NCI-H146 treated with DMSO at 0.1 percent for 48 hours (cell line): Measurements from ENCODE around the gene ST3GAL6.

Source experiments
- DNase-seq: peaks from one replicate; lab custom pipeline; 2025; ENCODE audit not compliant: unreplicated experiment; lab: John Stamatoyannopoulos, UW

ST3GAL6 gene

DNA sequence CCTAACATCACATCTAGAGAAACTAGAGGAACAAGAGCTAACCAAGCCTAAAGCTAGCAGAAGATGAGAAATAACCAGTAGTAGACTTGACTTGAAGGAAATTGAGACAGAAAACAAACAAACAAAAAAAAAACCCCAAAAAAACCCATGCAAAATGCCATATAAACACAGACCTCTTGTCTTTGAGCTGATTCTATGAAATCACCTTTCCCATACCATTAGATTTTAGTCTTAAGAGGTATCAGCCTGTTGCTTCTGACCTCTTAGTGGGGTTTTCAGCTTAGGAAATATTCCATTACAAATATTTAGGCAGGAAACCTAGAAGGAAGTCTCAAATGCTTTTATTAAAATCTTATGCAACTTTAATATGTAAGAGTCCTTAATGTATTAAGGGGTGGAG, 23.9 kb upstream of the ST3GAL6 start:
- no peak for DNase-seq

- no peak for DNase-seq
These were observed 22.8 kb upstream of the ST3GAL6 start for GRCh38 chr3:98740324-98740723.

DNA sequence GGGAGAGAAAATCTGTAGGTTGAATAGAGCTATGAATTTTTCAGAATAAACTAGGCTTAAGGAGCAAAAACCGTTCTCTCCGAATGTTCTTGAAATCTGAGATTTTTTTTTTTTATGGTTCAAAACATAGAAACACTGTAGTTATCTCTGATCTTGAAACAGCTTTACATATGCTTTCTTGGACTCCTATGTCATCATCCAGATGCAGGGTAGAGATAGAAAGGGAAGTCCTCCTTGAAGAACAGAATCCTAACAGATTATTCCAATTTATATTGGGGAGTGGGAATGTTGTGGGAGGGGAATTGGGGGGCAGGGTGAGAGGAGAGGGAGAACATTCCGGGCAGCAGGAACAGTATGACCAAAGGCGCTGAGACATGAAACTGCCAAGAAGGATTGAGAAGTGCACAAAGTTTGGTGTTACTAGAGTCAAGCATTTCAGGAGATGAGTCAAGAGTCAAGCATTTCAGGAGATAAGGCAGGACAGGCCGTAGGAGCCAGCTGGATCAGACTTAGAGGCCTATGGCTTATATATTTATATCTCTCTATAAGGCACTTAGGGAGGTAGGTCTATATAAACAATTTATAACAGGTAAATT, 21.9 kb upstream of the ST3GAL6 start:
- DNase-seq: no peak

DNA sequence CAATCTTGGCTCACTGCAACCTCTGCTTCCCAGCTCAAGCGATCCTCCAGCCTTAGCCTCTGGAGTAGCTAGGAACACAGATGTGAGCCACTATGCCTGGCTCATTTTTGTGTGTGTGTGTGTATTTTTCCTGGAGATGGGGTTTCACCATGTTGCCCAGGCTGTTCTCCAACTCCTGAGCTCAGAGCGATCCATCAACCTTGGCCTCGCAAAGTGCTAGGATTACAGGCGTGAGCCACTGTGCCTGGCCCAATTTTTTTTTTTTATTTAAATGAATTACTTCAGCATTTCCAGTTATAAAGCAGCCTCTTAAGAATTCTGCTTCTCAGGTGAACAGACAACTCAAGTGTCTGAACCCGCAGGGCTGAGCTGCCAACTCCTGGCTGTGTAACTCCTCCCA, 20.1 kb upstream of the ST3GAL6 start:
- no peak for DNase-seq

GRCh38 chr3:98744283-98744682, 18.9 kb upstream of the ST3GAL6 start:
- DNase-seq: no peak

DNA sequence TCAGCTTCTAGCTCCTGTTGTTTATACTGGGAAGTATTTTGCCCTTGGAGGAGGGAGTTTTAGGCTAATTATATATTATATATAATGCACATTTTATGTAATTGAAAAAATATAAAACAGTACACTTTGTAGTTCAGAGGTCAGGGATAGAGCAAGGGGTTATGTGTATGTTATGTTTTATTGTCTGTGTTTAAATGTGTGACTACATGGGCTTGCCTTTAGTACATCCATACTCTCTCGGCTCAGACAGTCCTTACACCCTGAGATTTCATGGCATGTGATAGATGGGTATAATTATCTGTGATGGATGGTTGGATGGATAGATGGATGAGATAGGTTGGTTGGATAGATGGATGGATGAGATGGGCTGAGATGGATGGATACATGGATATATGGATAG, 17.4 kb upstream of the ST3GAL6 start:
- no peak for DNase-seq

- no peak for DNase-seq
These were observed 17.0 kb upstream of the ST3GAL6 start for GRCh38 chr3:98746122-98746521.

- DNase-seq: no peak
These were observed 16.3 kb upstream of the ST3GAL6 start for GRCh38 chr3:98746882-98747281.

DNA sequence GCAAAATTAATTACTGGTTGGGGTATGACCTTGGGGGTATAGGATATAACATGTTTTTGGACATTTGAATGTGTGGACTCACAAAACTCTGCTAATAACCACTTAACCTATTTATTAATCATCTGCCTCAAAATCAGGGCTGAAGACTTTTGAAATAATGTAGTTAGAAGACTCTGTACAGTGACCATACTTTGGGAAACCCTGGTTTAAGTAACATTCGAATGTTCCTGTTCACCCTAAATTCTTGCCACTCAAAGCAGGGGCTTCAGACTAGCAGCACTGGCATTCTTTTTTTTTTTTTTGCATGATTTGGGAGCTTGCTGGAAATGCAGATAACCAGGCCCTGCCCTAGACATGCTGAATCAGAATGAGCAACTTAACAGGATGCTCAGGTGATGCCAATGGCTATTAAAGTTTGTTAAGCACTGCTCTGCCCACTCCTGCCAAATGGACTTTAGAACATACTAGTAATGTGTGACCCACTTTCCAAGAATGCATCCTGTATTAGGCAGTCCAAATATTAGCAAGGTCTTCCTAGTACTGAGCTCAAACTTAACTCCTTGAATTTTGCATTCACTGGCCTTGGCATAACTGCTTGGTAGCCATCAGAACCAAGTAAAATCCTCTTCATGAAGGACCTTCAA, 12.7 kb upstream of the ST3GAL6 start:
- DNase-seq: no peak

GRCh38 chr3:98754483-98754882, 8.7 kb upstream of the ST3GAL6 start:
- no peak for DNase-seq

DNA sequence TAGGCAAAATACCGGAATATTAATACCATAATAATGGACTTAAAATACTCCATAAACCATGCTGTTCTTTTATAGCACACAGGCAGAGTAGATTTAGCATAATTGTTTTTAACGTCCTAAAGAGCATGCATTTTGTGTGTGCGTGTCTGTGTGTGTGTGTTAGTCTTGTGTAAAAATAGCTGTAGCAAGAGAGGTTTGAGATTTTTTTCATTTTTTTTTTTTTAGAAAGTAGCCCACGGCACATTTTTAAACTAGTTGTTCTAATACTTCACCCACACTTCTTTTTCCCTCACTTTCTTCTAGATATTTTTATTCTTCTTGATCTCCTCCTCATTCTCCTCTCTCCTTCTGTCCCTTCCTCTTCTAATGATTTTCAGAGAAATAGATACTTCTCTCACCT, 7.5 kb upstream of the ST3GAL6 start:
- no peak for DNase-seq

DNA sequence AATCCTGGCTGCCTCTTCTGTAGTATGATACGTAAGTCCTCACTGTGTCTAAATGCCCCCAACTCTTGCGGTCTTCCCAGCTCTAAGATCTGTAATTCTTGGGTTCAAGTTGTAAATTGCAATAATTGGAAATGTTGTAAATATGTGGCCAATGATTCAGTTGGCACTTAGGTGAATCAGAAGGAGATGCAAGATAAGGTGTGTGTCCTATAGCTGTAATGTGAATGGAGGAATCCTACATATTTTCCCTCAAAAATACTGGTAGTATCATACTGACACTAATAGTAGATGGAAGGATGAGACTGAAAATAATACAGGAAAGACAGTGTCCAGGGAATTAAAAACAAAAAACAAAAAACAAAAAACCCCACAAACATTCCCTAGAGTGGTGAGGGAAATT, 3.5 kb upstream of the ST3GAL6 start:
- DNase-seq: no peak

- no peak for DNase-seq
These were observed 1.4 kb upstream of the ST3GAL6 start for GRCh38 chr3:98761643-98762229.

GRCh38 chr3:98763819-98764418, 779 bp downstream of the ST3GAL6 start:
- no peak for DNase-seq

- DNase-seq: no peak
These were observed 1.3 kb downstream of the ST3GAL6 start for GRCh38 chr3:98764472-98764884.

DNA sequence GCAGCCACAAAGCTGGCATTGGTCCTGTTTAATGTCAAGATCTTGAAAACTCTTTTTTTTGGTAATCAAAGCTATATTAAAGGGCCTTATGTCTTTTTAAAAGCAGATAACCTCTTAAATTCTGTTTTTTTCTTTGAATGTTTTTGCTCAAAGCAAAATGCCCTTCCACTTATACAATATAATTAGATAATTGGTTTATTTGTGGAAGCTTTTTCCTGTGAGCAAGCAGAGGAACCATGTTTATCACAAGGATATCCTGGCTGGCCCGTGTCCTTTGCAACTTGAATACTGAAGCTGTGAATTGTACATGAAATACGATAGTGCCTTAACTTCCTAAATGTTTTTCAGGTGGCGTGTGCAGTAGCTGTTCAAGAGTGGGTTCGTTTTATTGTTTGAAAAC, 2.6 kb downstream of the ST3GAL6 start:
- no peak for DNase-seq

DNA sequence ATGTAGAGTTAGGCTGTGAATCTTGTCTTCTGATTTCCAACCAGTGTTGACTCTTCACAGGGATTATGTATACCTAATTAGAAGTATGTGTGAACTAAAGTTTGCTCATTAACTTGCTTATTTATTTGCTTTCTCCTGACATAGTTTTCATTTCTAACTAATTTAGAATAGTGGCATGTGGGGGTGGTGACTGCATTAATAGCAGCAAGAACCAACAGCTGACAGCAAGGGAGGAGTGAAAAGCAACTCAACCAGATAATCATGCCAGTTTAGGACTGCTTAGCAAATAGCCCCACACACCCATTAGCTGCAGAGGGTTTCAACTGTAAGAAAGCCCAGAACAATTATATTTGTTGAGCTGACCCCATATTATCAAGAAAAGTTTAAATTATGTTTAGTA, 3.8 kb downstream of the ST3GAL6 start:
- DNase-seq: no peak

GRCh38 chr3:98768961-98769360, 5.8 kb downstream of the ST3GAL6 start:
- no peak for DNase-seq

DNA sequence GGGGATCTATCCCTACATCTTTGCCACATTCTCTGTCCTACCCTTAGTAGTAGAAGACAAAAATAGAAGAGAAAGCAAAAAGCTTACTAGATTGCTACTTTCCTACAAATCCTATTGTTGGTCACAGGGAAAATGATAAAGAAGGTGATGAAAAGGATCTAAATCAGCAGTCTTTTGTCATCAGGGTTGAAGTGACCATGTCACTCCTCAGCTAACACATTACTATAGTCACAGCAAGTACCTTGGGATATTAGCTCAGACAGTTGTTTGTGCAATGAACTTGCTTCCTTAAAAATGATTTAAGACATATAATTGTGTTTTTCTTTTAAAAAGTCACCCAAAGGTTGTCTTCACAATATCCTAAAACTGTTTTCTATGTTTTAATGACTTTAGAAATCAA, 6.3 kb downstream of the ST3GAL6 start:
- DNase-seq: no peak

- no peak for DNase-seq
These were observed 7.3 kb downstream of the ST3GAL6 start for GRCh38 chr3:98770261-98771039.

GRCh38 chr3:98772022-98772421, 8.9 kb downstream of the ST3GAL6 start:
- no peak for DNase-seq
